HG02610 (cell line): Measurements from ENCODE around the gene LRRC56.

Experiments used
- ATAC-seq: cut with Tn5 transposase; IDR thresholded peaks from one replicate; pipeline ENCODE4 v1.9.1; 2021; ENCODE audit warnings: mild to moderate bottlenecking, moderate library complexity; ENCODE audit not compliant: unreplicated experiment

The LRRC56 gene

DNA sequence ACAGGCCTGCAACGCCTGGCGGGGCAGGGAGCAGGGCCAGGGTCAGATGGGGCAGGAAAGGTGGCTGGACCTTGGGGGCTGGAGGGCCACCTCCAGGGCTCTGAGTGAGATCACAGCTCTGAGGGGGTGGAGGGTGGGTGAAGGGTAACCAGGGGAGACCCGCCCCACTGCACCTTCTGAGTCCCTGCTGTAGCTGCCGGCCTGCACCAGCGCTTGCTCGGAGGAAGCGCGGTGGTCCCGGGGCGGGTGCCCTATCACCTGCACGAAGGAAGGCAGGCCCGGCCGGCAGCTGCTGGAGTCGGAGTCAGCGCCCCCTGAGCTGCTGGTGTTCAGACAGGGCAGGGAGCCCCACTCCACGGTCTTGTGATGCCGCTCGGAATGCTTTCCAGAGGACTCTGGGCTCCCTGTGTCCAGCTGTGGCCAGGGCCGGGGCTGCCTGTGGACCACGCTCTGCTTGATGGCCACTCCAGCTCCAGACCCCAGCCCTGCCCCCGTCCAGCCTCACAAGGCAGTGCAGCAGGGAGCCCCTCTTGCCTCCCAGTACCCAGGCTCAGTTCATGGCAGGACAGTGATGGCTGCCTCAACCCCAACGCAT, 19.4 kb downstream of the LRRC56 start:
- ATAC-seq: no peak

DNA sequence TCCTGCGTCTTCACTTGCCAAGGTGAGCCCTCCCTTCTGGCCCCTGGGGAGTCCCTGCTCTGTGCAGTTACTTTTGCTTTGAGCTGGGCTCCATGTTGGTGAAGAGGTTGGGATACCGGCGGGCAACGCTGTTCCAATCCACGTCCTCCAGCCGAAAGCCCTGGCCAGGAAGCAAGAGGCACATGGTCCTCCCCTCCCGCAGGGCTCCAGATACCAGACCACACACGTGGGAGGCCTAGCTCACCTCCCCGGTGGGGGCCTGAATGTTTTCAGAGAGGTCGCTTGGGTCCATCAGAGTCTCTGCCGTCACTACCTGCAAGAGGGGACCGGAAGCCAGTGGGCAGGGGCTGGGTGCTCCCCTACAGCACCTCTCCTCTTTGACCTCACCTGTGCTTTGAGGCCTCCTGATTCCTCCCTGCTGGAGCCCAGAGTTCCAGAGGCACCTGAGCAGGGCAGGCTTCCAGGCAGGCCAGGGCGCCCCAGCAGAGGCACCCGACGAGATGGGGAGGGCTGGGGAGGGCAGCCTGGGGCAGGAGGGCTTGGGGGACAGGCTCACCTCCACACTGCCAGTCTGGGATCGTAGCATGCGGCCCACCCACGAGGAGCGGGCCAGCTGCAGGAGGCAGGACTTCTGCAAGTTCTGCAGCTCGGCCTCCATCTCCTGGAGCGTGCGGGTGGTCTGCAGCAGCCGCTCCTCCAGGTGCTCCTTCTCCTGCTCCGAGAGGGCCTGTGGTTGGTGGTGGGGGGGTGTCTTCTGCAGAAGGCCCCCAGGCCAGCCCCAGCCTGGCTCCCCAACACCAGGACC, 20.2 kb downstream of the LRRC56 start:
- no peak for ATAC-seq

DNA sequence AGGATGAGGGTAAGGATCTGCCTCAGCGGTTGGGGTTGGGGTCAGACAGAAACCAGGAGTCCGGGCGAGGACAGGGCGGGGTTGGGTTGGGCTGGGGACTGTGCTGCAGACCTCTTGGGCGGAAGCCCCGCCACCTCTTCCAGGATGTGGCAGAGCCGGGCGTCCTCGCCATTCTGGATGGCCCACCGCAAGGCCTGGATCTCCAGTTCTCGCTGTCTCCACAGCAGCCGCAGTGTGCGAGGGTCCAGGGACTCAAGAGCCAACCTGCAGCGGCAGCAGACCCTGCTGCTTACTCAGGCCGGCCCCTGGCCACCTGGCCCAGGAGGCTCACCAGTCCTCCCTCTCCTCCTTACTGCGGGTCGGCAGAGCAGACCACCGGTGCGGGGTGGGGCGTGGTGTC, 21.2 kb downstream of the LRRC56 start:
- no peak for ATAC-seq

DNA sequence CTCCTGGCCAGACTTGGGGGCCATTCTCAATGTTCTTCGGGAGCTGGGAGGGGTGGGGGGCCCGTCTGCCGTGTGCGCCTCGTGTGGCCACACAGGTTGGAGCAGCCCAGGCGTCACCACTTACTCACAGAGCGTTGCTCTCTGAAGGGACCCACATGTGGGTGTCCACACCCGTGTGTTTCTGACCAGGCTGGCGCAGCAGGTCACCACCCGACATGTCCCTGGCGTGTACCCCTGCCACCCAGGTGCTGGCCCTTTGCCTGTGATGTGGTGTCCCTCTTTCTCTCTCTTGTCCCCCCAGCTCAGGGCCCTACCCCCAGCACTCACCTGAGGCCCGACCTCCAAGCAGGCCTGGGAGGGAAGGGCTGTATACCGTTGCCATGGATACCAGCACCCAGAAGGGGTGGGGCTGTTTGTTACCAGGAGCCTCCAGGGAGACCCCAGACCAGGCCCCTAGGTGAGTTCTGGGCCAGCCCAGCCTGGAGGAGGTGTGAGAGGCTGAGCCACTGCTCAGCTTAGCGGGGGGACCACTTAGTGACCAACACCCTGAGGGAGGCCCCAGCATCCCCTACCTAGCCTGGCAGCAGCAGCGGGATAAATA, 21.8 kb downstream of the LRRC56 start:
- ATAC-seq: no peak

DNA sequence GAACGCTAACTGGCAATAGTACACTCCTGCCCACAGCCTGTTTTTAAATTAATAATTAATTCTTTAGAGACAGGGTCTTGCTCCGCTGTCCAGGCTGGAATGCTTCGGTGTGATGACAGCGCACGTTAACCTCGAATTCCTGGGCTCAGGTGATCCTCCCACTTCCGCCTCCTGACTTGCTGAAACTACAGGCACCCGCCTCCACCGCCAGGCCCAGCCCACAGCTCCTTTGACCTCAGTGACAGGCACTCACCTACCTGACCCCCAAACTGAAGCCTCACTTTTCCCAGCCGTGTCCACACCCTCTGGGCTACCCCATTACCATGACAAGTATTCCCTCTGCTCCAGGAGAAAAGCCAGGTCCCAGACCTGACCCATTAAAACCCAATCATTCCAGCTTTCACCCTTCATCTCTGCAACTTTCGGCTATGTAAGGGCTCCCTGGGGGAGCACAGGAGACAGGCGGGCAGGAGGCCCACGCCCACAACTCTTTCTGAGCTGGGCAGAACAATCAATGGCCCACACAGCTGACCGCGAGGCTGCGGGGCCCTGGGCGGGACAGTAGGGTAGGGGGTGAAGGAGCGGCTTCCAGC, 22.5 kb downstream of the LRRC56 start:
- no peak for ATAC-seq

DNA sequence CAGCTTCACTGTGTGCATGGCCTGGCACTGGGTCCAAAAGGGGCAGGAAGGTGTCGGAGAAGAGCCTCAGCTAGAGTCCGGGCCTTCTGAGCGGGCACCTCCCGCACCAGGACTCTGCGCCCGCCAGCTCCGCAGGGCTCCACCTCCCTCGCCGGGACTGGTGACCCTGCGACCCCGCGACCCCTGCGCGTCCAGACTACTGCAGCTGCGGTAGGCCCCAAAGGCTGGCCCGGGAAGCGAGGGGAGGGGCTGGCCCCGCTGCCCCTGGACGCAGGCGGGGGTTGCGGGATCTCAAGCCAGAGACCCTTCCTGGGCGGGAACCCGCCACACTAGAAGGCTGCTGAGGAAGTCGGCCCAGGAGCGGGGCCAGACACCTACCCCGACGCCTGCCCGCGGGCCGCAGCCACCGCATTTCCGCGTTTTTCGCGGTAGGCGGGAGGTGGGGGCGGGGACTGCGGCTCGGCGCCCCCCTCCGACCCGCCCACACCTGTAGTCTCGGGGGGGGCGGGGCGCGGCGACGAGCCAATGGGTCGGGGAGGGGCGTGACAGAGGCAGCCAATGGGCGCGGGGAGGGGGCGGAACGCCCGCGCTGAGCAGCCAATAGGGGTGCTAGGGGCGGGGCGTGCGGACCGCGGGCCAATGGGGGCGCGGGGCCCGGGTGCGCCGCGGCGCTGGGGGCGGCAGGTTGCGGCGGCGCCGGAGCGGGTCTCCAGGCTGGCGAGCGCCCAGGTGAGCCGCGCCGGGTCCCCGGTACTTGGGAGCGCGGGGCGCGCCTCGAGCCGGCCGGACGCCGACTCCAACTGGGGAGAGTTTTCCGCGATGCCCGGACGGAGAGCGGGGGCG, 23.2 kb downstream of the LRRC56 start, which contains the start of the genes LMNTD2 and RASSF7:
TSS of gene LMNTD2 (minus strand) at position 434 of the 843 bp plus-strand sequence. CDS start at position 412, 22 bp downstream.
TSS of gene RASSF7 (plus strand) at position 666 of the 843 bp plus-strand sequence. CDS start 799 bp downstream, outside the sequence.
- peak; percentile 80 for ATAC-seq

DNA sequence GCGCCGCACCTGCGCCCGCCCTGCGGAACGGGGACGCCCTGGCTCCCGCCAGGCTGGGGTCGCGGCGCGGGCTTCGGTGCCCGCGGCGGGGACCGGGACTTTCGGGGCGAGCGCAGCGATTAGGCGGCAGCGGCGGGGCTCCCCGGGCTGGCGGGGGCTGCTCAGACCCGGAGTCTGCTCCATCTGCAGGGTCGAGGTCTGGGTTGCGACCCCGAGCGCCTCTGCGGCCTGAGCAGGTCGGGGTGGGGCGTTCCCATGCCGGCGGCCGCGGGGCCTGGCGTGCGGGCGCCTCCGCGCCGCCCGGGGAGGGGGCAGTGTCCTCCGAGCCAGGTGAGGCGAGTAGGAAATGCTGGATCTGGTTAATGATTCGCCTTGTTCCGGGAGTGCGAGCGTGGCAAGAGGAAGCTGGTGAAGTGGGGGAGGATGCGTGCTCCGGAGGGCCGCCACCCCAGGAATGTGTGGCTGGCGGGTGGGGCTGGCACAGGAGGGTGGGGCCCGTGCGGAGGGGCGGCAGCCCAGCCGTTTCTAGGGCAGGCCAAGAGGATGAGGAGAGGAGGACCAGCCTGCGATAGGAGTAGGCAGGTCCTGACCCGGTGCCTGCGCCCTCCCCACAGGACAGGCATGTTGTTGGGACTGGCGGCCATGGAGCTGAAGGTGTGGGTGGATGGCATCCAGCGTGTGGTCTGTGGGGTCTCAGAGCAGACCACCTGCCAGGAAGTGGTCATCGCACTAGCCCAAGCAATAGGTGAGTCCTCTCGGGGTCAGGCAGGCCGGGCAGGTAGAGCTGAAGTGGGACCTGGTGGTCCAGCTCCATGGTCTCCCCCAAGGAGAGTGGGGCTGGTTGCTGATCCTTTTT, 24.0 kb downstream of the LRRC56 start:
- peak; percentile 25 for ATAC-seq

DNA sequence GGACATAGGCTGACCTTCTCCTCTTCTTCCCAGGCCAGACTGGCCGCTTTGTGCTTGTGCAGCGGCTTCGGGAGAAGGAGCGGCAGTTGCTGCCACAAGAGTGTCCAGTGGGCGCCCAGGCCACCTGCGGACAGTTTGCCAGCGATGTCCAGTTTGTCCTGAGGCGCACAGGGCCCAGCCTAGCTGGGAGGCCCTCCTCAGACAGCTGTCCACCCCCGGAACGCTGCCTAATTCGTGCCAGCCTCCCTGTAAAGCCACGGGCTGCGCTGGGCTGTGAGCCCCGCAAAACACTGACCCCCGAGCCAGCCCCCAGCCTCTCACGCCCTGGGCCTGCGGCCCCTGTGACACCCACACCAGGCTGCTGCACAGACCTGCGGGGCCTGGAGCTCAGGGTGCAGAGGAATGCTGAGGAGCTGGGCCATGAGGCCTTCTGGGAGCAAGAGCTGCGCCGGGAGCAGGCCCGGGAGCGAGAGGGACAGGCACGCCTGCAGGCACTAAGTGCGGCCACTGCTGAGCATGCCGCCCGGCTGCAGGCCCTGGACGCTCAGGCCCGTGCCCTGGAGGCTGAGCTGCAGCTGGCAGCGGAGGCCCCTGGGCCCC, 24.8 kb downstream of the LRRC56 start:
- no peak for ATAC-seq

DNA sequence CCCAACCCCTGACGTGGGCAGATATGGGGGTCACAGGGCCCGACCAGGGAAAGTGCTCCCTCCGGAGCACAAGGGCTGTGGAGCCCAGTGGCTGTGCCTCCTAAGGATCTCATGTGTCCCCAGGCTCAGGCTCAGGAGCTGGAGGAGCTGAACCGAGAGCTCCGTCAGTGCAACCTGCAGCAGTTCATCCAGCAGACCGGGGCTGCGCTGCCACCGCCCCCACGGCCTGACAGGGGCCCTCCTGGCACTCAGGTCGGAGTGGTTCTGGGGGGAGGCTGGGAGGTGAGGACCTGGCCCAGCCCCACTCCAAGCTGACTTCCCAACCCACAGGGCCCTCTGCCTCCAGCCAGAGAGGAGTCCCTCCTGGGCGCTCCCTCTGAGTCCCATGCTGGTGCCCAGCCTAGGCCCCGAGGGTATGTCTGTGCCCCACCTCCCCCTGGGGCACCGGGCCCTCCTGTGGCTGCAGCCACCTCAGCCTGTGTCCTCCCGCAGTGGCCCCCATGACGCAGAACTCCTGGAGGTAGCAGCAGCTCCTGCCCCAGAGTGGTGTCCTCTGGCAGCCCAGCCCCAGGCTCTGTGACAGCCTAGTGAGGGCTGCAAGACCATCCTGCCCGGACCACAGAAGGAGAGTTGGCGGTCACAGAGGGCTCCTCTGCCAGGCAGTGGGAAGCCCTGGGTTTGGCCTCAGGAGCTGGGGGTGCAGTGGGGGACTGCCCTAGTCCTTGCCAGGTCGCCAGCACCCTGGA, 25.9 kb downstream of the LRRC56 start:
- ATAC-seq: no peak

DNA sequence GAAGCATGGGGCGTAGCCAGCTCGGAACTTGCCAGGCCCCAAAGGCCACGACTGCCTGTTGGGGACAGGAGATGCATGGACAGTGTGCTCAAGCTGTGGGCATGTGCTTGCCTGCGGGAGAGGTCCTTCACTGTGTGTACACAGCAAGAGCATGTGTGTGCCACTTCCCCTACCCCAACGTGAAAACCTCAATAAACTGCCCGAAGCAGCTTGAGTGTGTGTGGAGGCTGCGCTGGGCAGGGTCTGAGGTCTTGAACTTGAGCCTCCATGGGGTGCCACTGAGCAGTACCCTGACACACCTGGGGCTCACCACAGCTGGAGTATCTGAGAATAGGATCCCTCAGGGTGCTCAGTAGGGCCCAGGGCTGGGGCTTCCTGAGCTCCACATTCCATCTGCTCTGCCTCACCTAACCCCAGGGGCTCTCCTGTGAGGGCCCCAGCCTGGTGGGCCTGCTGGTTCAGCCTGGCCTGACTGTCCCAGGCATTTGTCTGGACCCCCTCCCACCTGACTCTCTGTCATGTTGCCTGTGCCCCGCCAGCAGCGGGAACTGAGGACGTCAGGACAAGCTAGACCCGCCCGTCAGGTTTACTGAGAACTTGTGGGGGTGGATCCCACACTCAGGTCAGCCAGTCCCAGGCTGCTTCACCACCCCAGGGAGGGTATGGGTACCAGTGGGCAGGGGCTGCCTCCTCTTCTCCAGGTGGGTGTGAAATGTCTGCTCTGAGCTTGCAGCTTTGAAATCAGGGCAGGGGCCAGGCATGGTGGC, 26.7 kb downstream of the LRRC56 start:
- no peak for ATAC-seq

DNA sequence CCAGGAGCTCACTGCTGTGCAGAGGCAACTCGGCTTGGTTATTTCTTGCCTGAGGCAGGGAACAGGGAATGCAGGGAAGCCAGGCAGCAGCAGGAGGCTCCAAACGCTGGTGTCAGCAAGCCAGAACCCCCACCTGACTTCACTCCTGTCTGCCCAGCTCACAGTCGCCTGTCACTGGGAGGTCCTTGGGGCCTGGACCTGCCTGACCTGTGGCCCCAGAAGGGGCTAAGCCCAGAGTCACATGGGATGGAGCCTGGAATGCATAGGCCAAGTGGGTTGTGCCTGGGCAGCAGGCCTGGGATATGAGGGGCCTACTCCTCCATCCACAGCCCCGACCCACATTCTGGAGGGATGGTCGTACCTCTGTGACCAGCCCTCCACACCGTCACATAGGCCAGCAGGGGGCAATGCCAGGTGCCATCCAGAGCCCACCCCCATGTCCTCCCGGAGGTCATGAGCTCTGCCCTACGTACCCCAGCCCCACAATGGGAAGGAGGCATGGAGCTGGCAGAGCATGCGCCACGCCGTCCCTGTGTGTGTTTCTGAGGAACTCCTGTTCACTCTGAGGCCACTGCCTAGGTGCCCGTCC, 28.7 kb downstream of the LRRC56 start:
- ATAC-seq: no peak

DNA sequence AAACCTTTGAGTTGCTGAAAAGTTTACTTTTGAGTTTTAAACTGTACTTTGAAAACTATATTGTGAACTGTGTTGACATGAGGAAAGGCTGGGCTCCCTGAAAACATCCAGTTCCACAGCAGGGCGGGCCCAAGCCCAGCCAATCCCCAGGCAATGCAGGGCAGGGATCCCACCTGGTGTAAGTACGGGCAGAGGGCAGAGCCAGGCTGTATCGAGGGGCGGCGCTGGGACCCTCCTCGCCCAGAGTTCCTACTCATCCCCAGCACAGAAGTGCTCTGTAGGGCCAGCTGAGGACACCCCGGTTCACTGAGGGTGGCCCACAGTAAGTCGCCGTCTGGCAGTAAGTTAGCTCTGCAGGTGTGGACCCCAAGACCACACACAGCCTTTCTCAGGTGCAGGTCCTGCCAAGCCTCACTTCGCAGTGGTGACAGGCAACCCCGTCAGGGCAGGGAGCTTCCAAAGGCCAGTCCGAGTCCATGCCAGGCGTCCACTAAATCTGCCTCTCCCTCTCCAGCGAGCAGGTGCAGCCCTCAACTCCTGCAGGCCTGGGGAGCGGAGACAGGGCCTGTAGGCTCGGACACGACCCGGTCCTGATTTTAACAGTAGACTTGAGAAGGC, 29.8 kb downstream of the LRRC56 start:
- ATAC-seq: no peak

DNA sequence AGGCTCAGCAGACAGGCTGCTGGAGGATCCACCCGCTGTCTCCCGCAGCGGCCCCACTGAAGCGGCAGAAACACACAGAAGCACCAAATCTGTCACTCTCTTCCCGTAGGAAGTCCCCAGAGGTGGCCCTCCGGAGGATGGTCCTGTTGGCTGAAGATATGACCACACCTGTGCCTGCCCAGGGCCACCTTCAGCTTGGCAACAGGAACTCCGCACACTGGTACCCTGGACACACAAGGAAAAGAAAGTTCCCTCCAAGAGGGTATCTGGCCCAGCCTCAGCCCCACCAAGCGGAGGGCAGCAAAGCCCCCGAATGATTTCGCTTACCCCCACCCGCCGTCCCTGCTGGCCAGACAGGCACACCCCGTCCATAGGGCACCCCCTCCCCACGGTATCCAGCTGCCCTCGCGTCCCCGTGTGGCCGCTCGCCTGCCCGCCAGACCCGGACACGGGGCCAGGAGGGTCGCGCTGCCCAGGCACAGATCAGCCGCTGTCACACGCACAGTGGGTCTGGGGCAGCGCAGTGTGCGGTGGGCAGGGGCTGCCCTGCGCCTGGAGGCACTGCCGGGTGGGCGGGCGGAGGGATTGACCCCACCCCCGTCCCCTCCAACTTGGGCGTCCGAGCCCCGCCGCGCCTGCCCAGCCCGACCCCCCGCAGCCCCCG, 30.4 kb downstream of the LRRC56 start:
- ATAC-seq: no peak

DNA sequence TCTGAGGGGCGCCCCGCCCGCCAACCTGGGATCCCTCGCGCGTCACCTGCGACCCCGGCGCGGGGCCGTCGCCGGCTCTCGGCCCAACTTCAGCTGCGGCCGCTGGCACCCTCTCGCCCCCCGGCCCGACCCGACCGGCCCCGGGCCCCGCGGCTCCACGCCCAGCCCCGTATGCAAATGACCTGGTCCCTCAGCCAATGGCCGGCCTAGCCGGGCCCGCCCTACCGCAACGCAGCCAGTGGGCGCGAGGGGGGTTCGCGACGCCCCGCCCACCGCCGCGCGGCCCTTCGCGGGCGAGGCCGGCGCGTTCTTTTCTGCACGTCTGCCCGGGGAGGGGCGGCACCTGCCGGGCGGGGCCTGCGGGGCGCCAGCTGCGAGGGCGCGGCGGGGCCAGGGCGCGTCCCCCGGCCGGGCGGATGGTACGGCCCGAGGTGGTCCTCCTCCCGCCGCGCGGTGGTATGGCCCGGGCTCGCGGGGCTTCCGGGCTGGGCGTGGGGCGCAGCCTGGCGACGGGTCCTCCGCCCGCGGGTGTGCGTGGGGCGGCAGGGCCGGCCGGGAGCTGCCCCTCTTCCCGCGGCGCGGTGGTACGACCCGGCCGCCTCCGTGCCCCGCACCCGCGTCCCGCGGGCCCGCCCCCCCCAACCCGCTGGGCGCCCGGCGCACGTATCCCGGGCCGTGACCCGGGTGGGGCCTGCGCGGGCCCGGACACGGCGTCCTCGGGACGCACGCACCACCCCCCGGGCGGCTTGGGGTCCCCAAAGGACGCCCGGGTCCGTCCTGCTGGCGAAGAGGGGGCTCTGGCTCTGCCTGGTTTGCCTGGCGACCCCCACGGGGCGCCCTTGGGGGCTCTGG, 31.2 kb downstream of the LRRC56 start:
- peak; percentile 81 for ATAC-seq

DNA sequence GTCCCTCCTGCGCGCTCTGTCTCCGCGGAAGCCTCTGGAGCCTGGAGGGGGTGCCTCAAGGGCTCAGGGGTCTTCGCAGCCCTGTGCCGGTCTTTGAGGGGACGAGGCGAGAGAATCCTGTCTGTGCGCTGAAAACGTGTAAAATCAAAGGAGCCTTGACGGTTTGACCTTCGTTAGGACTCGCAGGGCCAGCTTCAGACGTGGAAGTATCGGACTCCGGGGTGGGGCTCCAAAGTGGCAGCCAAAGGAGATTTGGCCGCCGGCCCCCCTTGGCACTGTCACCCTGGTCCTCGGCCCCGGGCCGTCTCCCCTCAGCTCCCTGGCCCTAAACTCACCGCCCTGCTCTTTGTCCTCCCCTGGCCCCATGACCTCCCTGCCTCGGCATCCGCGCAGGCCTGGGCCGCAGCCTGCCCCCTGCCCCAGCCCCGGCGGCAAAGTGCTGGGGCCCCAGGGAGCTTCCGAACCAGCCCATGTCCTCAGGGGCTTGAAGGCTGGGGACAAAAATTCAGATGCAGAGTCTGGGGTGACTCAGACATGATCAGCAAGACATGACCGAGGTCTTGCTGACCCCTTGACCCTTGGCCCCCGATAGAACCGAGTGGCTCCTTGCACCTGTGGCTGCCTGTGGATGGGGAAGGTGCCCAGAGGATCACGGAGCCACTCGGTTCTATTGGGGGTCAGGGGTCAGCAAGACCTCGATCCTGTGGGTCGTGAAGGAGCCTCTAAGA, 32.0 kb downstream of the LRRC56 start:
- ATAC-seq: no peak
